ENCODE data around the gene FOXJ1.

FOXJ1 gene

DNA sequence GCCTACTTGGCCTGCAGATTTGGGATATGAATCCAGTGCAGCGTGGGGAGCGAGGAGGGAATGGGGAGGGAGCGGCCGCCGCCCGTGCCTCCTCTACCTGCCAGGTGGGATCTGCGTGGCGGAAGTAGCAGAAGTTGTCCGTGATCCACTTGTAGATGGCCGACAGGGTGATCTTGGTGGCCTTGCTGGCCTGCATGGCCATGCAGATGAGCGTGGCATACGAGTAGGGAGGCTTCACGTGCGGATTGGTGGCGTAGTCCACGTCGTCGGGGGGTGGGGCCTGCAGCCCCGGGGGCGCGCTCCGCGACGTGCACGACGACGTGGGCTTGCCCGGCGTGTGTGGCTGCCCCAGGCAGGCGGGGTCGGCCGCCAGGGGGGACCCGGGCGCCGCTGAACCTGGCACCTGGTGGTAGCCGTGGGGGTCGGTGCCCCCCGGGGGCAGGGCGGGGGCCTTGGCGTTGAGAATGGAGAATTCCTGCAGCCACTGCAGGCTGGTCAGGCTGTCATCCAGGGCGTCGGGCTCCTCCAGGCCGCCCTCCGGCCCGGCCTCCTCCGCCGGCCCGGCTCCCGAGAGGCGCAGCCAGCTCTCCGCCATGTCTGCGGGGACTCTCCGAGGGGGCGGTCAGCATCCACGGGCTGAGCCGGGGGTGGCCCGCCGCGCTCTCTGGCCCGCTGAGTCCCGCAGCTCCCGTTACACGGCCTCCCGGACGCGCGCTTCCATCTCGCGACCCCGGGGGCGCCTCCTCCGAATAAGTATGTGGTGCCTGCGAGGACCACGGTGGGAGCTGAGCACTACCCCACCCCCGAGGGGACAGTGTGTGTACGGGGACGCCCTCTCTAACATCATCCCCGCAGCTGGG lies 1.0 kb downstream of the FOXJ1 start:
- H3K9me3 ChIP-seq (ENCODE audit: insufficient read depth, low read depth, low read length): no peaks in the 10 kb centered on the region
- H3K4me3 ChIP-seq (ENCODE audit: low read length): peak overlapping the region; percentile 60
- peaks cover 92% of the 10 kb centered on the region for H3K27me3 ChIP-seq (ENCODE audit: insufficient read depth, low read length)
- H3K4me1 ChIP-seq (ENCODE audit: insufficient read depth, low read length): peaks cover 64% of the 10 kb centered on the region
- H3K36me3 ChIP-seq (ENCODE audit: insufficient read depth, low read length): no peaks in the 10 kb centered on the region
- WGBS: 3% methylated on average over 74 of the region's 78 CpGs
- H3K27ac ChIP-seq (ENCODE audit: low read depth, low read length): no peak overlapping the region
- no peak overlapping the region for H3K9ac ChIP-seq (ENCODE audit: low read depth, low read length)

DNA sequence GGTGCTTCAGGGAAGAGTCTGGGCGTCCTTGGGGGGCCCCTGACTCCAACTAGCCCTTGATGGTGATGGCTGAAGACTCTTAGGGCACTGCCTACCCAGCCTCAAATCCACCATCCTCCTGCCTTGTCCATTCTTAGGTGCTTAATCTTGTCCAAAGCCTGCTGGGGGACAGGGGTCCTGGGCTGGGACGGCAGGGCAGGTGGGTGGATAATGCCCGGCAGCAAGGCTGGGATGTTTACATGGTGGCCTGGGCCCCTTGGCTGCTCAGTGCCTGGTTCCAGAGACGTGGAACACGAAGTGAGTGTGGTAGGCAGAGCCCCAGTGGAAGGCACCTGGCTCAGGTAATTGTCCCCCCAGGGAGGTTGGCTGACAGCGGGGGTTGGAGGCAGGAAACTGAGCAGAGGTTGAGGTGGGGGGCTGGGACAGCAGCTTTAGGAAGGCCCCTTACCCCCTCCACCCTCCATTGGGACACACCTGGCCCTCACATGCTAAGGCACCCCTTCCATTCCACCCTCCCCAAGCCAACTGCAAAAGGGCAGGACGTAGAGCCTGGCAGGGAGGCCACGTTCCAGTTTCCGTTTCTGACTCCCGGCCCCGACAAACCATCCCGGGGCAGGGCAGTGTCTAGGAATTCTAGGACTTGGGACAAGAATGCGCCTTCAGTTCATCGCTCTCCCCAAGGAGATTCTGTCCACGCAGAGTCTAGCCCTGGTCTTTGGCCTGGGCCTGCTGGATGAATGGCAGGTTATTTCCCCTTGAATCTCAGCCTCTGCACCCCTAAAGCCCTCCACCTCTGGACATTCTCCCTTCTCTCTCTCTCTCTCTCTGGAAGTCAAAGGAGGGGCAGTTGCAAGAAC lies 1.9 kb downstream of the FOXJ1 start:
- H3K27me3 ChIP-seq (ENCODE audit: insufficient read depth, low read length): peaks cover 98% of the 10 kb centered on the region
- peaks cover 62% of the 10 kb centered on the region for H3K4me1 ChIP-seq (ENCODE audit: insufficient read depth, low read length)
- H3K4me3 ChIP-seq (ENCODE audit: low read length): peak overlapping the region; percentile 60
- H3K9me3 ChIP-seq (ENCODE audit: insufficient read depth, low read depth, low read length): no peaks in the 10 kb centered on the region
- H3K36me3 ChIP-seq (ENCODE audit: insufficient read depth, low read length): no peaks in the 10 kb centered on the region
- no peak overlapping the region for H3K9ac ChIP-seq (ENCODE audit: low read depth, low read length)
- 10% methylated on average over 15 of the region's 15 CpGs for WGBS
- H3K27ac ChIP-seq (ENCODE audit: low read depth, low read length): peak overlapping the region; percentile 35; the same call in 1 of the 2 replicates

DNA sequence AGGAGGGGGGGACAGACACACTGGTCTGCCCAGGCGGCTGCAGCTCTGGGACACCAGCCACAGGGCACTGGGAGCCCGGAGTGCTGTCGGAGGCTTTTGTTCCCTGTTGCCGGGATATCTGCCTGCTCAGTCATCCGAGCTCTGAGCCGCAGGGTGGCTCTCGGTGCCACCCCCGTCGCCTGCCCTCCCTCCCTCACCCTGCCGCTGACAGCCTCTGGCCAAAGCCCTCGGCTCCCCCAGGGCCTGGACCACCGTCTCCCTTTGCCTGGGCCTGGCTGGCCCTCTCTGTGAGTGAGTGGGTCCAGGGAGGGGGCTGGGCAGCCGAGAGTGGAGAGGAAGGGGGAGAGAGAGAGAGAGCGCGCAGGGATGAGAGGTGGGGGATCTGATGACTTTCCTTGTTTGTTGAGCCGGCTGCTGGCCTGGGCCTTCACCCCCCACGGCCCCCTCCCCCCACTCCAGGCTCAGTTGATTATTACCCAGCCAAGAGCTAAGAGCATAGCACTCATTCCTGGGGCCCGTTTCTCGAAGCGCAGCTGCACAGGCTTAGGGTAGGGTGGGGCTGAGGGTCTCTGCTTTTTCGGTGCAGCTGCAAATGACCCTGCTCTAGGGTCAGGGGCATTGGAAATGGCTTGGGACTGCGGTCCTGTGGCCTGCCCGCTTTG lies 2.7 kb downstream of the FOXJ1 start:
- no peaks in the 10 kb centered on the region for H3K36me3 ChIP-seq (ENCODE audit: insufficient read depth, low read length)
- H3K4me3 ChIP-seq (ENCODE audit: low read length): peak overlapping the region; percentile 60
- peak overlapping the region; percentile 35; the same call in 1 of the 2 replicates for H3K27ac ChIP-seq (ENCODE audit: low read depth, low read length)
- no peak overlapping the region for H3K9ac ChIP-seq (ENCODE audit: low read depth, low read length)
- H3K4me1 ChIP-seq (ENCODE audit: insufficient read depth, low read length): peaks cover 60% of the 10 kb centered on the region
- under 1% methylated on average over 20 of the region's 23 CpGs for WGBS
- peaks cover 99% of the 10 kb centered on the region for H3K27me3 ChIP-seq (ENCODE audit: insufficient read depth, low read length)
- H3K9me3 ChIP-seq (ENCODE audit: insufficient read depth, low read depth, low read length): no peaks in the 10 kb centered on the region

DNA sequence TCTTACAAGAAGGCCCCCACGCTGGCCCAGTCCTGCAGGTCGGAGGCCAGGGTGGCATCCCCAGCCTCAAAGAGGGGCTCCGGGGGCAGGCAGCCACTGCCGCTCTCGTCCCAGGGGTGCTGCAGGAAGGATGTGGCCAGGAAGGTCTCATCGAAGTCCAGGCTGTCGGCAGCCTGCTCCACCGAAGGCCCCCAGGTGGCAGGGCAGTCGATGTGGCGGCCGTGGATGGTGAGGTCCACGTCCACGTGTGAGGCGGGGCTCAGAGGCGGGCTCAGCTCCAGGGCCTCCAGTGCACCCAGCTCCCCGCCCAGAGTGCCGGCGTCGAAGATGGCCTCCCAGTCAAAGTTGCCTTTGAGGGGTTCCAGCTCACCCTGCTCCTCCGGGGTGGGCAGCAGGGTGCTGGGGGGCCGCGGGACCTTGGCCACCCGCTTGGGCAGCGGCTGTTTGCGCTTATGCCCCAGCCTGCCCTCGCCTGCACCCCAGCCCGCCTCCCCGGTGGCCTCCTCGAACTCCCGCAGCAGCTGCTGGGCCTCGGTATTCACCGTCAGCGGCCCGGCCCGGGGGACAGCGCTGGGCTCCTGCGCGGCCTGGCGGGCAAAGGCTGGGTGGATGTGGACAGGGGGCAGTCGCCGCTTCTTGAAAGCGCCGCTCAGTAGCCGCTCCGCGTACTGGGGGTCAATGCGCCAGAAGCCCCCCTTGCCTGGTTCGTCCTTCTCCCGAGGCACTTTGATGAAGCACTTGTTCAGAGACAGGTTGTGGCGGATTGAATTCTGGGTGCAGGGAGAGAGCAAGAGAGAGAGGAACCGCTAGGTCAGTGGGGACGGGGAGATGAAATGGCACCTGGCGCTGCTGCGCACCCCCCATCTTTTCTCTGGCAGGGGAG lies 3.5 kb downstream of the FOXJ1 start:
- Histone ChIP-seq H3K4me1 (ENCODE audit: insufficient read depth, low read length) (peaks cover 52% of the 10 kb centered on the region), H3K9me3 (ENCODE audit: insufficient read depth, low read depth, low read length) (no peaks in the 10 kb centered on the region), H3K27me3 (ENCODE audit: insufficient read depth, low read length) (peaks cover 99% of the 10 kb centered on the region), H3K27ac (ENCODE audit: low read depth, low read length) (no peak overlapping the region), H3K4me3 (ENCODE audit: low read length) (peak overlapping the region; percentile 60), H3K9ac (ENCODE audit: low read depth, low read length) (no peak overlapping the region), H3K36me3 (ENCODE audit: insufficient read depth, low read length) (no peaks in the 10 kb centered on the region)
- WGBS: 7% methylated on average over 54 of the region's 54 CpGs

DNA sequence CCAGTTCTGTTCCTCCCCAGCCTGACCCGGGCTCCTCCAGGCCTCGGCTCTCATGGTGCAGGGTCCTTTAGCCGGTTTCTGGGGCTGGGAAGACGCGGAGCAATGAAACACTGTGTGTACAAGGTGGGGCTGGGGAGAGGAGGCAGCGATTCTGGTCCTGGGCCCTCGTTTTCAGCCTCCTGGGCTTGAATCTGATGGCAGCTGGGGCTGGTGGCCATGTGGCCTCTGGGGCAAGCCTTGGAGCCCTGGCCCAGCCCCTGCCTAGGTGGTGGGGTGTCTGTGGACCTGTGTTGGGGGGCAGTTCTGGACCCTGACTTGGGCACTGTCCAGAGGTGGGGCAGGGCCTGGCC lies 4.1 kb downstream of the FOXJ1 start:
- H3K4me3 ChIP-seq (ENCODE audit: low read length): no peak overlapping the region
- no peak overlapping the region for H3K27ac ChIP-seq (ENCODE audit: low read depth, low read length)
- WGBS: 5% methylated on average over 7 of the region's 7 CpGs
- H3K4me1 ChIP-seq (ENCODE audit: insufficient read depth, low read length): peaks cover 49% of the 10 kb centered on the region
- H3K9ac ChIP-seq (ENCODE audit: low read depth, low read length): no peak overlapping the region
- no peaks in the 10 kb centered on the region for H3K9me3 ChIP-seq (ENCODE audit: insufficient read depth, low read depth, low read length)
- H3K36me3 ChIP-seq (ENCODE audit: insufficient read depth, low read length): no peaks in the 10 kb centered on the region
- peaks cover 96% of the 10 kb centered on the region for H3K27me3 ChIP-seq (ENCODE audit: insufficient read depth, low read length)

DNA sequence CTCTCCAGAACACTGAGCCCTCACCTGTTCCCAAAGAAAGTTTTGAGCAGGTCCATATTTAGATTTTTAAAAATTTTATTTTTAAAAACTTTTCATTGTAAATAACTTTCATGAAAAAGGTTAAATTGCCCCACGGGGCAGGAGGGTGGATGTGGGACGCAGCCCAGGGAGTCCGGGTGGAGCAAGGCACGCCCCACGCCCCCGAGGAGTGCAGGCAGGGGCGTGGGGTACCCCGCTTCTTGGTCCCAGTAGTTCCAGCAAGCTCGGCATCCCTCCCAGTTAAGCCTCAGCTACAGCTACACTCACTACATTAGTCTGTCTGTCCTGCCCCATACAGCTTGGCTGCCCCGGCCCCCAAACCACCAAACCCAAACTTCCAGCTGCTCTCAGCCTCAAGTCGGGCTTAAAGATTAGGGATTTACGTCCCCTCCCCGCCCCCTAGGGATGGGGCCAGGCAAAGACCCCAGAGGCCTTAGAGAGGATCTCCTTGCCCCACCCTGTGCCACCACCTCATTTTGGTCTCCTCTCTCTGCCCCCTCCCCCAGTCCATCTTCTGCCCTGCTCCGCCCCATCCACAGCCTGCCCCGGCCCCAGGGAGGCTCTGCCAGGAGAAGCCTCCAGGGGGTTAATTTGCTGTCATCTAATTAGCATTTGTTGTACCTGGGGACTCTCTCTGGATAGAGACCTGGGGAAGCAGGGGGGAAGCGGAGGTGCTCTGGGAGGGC lies 4.6 kb downstream of the FOXJ1 start:
- WGBS: 11% methylated on average over 16 of the region's 16 CpGs
- Histone ChIP-seq H3K9ac (ENCODE audit: low read depth, low read length) (no peak overlapping the region), H3K27me3 (ENCODE audit: insufficient read depth, low read length) (peaks cover 96% of the 10 kb centered on the region), H3K9me3 (ENCODE audit: insufficient read depth, low read depth, low read length) (no peaks in the 10 kb centered on the region), H3K36me3 (ENCODE audit: insufficient read depth, low read length) (no peaks in the 10 kb centered on the region), H3K4me1 (ENCODE audit: insufficient read depth, low read length) (peaks cover 50% of the 10 kb centered on the region), H3K4me3 (ENCODE audit: low read length) (no peak overlapping the region; the same call in 1 of the 2 replicates), H3K27ac (ENCODE audit: low read depth, low read length) (no peak overlapping the region)

DNA sequence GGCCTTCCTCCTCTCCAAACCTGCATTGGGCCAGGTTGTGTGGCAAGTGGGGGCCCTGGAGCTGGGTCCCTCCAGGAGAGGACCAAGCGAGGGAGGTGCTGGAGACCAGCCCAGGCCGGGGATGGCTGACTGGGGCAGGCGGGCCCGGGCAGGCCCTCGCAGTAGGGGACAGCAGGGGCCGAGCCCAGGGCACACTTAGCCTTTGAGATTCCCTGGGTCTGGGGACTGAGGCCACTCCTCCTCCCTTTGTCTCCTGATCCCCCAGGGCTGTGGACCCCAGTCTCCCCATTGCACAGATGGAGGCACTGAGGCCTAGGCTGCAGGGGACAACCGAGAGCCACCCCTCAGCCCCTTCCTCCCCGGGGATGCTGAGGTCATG lies 5.2 kb downstream of the FOXJ1 start:
- Histone ChIP-seq H3K9ac (ENCODE audit: low read depth, low read length) (no peak overlapping the region), H3K9me3 (ENCODE audit: insufficient read depth, low read depth, low read length) (no peaks in the 10 kb centered on the region), H3K4me3 (ENCODE audit: low read length) (peak overlapping the region; percentile 36; the same call in 1 of the 2 replicates), H3K27me3 (ENCODE audit: insufficient read depth, low read length) (peaks cover 97% of the 10 kb centered on the region), H3K36me3 (ENCODE audit: insufficient read depth, low read length) (no peaks in the 10 kb centered on the region), H3K27ac (ENCODE audit: low read depth, low read length) (peak overlapping the region; percentile 64; the same call in 1 of the 2 replicates), H3K4me1 (ENCODE audit: insufficient read depth, low read length) (peaks cover 55% of the 10 kb centered on the region)
- 9% methylated on average over 7 of the region's 8 CpGs for WGBS

DNA sequence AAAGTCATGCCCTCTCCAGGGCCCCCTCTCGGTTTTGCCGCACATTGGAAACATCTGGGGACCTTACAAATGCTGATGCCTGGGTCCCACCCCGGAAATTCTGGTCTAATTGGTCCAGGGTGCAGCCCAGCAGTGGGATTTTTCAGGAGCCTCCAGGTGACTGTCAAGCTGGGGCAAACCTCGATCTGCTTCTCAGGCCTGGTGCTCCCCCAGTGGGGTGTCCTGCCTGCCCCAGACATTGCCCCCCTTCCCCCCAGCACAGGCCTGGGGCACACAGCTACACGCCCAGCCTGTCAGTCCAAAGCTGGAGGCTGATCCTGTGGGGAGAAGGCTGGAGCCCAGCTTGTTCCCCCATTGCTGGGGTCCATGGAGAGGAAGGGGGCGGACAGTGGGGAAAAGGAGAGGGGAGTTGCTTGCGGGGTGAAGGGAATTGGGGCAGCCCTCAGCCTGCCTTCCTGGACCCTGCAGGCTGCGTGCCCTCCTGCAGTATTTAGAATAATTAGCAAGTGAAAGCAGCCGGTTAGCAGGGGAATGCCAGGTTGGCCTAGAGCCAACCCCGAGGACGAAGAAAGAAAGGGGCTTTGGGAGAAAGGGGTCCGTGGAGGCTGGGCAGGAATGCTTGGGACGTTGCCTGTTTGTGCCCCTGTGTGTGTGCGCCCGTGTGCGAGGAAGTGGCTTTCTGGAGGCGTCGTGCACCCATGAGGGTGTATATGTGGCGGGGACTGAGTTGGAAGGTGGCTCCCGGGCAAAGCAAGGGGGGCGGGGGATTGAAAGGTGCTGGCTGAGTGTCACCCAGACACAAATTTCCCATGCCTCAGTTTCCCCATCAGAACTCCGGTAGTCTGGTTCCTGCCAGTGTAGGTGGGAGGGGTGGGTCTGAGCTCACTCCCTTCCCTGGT lies 5.9 kb downstream of the FOXJ1 start:
- Histone ChIP-seq H3K36me3 (ENCODE audit: insufficient read depth, low read length) (no peaks in the 10 kb centered on the region), H3K27me3 (ENCODE audit: insufficient read depth, low read length) (peaks cover 97% of the 10 kb centered on the region), H3K9me3 (ENCODE audit: insufficient read depth, low read depth, low read length) (no peaks in the 10 kb centered on the region), H3K9ac (ENCODE audit: low read depth, low read length) (peak overlapping the region; percentile 51; the same call in 1 of the 2 replicates), H3K4me1 (ENCODE audit: insufficient read depth, low read length) (peaks cover 57% of the 10 kb centered on the region), H3K4me3 (ENCODE audit: low read length) (peak overlapping the region; percentile 36), H3K27ac (ENCODE audit: low read depth, low read length) (peak overlapping the region; percentile 86; the same call in 1 of the 2 replicates)
- 4% methylated on average over 20 of the region's 22 CpGs for WGBS

DNA sequence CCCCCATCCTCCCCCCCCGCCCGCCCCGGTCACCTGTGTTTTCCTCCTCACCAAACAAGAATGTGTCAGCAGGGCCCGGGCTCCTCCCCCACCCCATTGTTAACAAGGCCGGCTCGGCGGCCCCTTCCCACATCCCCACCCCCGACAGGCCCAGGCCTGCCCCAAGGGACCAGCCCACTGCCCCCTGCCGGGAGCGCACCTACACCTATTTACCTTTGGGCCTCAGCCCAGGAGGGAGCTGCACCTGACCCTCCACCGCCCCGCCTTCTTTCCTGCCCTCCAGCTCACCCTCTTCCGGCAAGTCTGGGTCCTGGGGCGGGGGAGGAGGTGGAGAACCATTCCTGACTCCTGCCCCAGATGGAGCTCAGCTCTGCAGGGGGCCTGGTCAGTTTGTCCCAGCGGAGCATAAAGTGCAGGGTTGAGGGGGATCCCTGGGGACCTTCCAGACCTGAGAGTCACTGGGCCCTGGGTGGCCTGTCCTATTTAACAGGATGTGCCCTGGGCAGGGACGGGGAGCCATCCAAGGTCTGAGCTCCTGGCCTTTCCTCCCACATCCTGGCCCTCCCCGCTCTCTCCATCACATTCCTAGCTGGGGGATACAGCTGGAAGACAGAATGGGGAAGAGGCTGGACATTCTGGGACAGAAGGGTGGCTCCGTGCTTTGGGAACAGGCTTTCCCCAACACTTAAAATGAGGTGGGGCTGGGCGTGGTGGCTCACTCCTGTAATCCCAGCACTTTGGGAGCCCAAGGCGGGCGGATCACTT lies 8.3 kb downstream of the FOXJ1 start:
- H3K9me3 ChIP-seq (ENCODE audit: insufficient read depth, low read depth, low read length): no peaks in the 10 kb centered on the region
- H3K27ac ChIP-seq (ENCODE audit: low read depth, low read length): peak overlapping the region; percentile 78; the same call in 1 of the 2 replicates
- peaks cover 77% of the 10 kb centered on the region for H3K27me3 ChIP-seq (ENCODE audit: insufficient read depth, low read length)
- no peak overlapping the region for H3K9ac ChIP-seq (ENCODE audit: low read depth, low read length)
- peaks cover 40% of the 10 kb centered on the region for H3K4me1 ChIP-seq (ENCODE audit: insufficient read depth, low read length)
- H3K36me3 ChIP-seq (ENCODE audit: insufficient read depth, low read length): no peaks in the 10 kb centered on the region
- 9% methylated on average over 16 of the region's 21 CpGs for WGBS
- H3K4me3 ChIP-seq (ENCODE audit: low read length): peak overlapping the region; percentile 37
